Measurements from ENCODE around the gene CD59.
A peak's percentile ranks its signal among the peaks of the same experiment; 100 is the strongest.

CD59 gene

GRCh38 chr11:33736148-33736812 is at the start of gene CD59:
Gene CD59 (minus strand): TSS chr11:33736423. CDS start chr11:33722445, 13,978 bp downstream.
- Mint-ChIP-seq H3K27ac (peak within 1 kb of the TSS; percentile 82), H3K4me1 (peaks cover 42% of the 10 kb centered on the region)
- peak; percentile 82 for ATAC-seq

GRCh38 chr11:33785609-33786008 is 49.4 kb upstream of the CD59 start:
- H3K4me1 Mint-ChIP-seq: no peaks in the 10 kb centered on the region
- H3K4me3 Mint-ChIP-seq: no peak overlapping the region
- ATAC-seq: no peak
- peaks cover 57% of the 10 kb centered on the region for H3K27me3 Mint-ChIP-seq
- H3K9me3 Mint-ChIP-seq: no peaks in the 10 kb centered on the region
- no peak overlapping the region for H3K27ac Mint-ChIP-seq
- no peaks in the 10 kb centered on the region for H3K36me3 Mint-ChIP-seq

More at GRCh38 chr11:33736148-33736812, at the start of gene CD59:
- peak within 1 kb of the TSS; percentile 86 for H3K4me3 Mint-ChIP-seq
- H3K9me3 Mint-ChIP-seq: no peaks in the 10 kb centered on the region
- H3K27me3 Mint-ChIP-seq: no peaks in the 10 kb centered on the region
- no peaks in the 10 kb centered on the region for H3K36me3 Mint-ChIP-seq

GRCh38 chr11:33779849-33780528 is 43.8 kb upstream of the CD59 start:
- H3K27me3 Mint-ChIP-seq: peaks cover 51% of the 10 kb centered on the region
- H3K36me3 Mint-ChIP-seq: no peaks in the 10 kb centered on the region
- no peak for ATAC-seq
- no peak overlapping the region for H3K4me3 Mint-ChIP-seq
- no peak overlapping the region for H3K27ac Mint-ChIP-seq
- H3K9me3 Mint-ChIP-seq: no peaks in the 10 kb centered on the region
- peaks cover 10% of the 10 kb centered on the region for H3K4me1 Mint-ChIP-seq

- peaks cover 19% of the 10 kb centered on the region for H3K4me1 Mint-ChIP-seq
- ATAC-seq: no peak
- no peak overlapping the region for H3K4me3 Mint-ChIP-seq
- no peaks in the 10 kb centered on the region for H3K36me3 Mint-ChIP-seq
- H3K27ac Mint-ChIP-seq: no peak overlapping the region
- peaks cover 38% of the 10 kb centered on the region for H3K27me3 Mint-ChIP-seq
- no peaks in the 10 kb centered on the region for H3K9me3 Mint-ChIP-seq
These were observed 42.5 kb upstream of the CD59 start for GRCh38 chr11:33778675-33779074.

- Mint-ChIP-seq H3K4me1 (peaks cover 27% of the 10 kb centered on the region), H3K27ac (no peak overlapping the region), H3K9me3 (no peaks in the 10 kb centered on the region), H3K27me3 (peaks cover 30% of the 10 kb centered on the region), H3K36me3 (no peaks in the 10 kb centered on the region), H3K4me3 (no peak overlapping the region)
- ATAC-seq: no peak
These were observed 41.7 kb upstream of the CD59 start for GRCh38 chr11:33777906-33778305.

GRCh38 chr11:33775832-33776470 is 39.7 kb upstream of the CD59 start:
- peaks cover 27% of the 10 kb centered on the region for H3K27me3 Mint-ChIP-seq
- ATAC-seq: no peak
- H3K27ac Mint-ChIP-seq: no peak overlapping the region
- H3K4me3 Mint-ChIP-seq: peak overlapping the region; percentile 99
- peaks cover 39% of the 10 kb centered on the region for H3K4me1 Mint-ChIP-seq
- H3K9me3 Mint-ChIP-seq: no peaks in the 10 kb centered on the region
- H3K36me3 Mint-ChIP-seq: no peaks in the 10 kb centered on the region

- Mint-ChIP-seq H3K27me3 (peaks cover 26% of the 10 kb centered on the region), H3K9me3 (no peaks in the 10 kb centered on the region), H3K36me3 (peaks cover 1% of the 10 kb centered on the region), H3K27ac (peak overlapping the region; percentile 82), H3K4me1 (peaks cover 41% of the 10 kb centered on the region), H3K4me3 (peak overlapping the region; percentile 99)
- ATAC-seq: no peak
These were observed 39.2 kb upstream of the CD59 start for GRCh38 chr11:33775467-33775807.

GRCh38 chr11:33774736-33775466 is 38.7 kb upstream of the CD59 start:
- ATAC-seq: peak; percentile 3
- peaks cover 20% of the 10 kb centered on the region for H3K27me3 Mint-ChIP-seq
- peak overlapping the region; percentile 99 for H3K4me3 Mint-ChIP-seq
- peak overlapping the region; percentile 82 for H3K27ac Mint-ChIP-seq
- peaks cover 46% of the 10 kb centered on the region for H3K4me1 Mint-ChIP-seq
- H3K9me3 Mint-ChIP-seq: no peaks in the 10 kb centered on the region
- peaks cover 7% of the 10 kb centered on the region for H3K36me3 Mint-ChIP-seq

GRCh38 chr11:33773987-33774735 is 37.9 kb upstream of the CD59 start, which contains the start of gene FBXO3:
Gene FBXO3 (minus strand): TSS chr11:33774520. CDS start chr11:33774497, 23 bp downstream.
- Mint-ChIP-seq H3K4me1 (peaks cover 50% of the 10 kb centered on the region), H3K27me3 (peaks cover 16% of the 10 kb centered on the region), H3K4me3 (peak within 1 kb of the TSS; percentile 99), H3K36me3 (peaks cover 14% of the 10 kb centered on the region), H3K27ac (peak within 1 kb of the TSS; percentile 82), H3K9me3 (no peaks in the 10 kb centered on the region)
- peak; percentile 97 for ATAC-seq

GRCh38 chr11:33773404-33773986 is 37.3 kb upstream of the CD59 start:
- H3K27me3 Mint-ChIP-seq: peaks cover 13% of the 10 kb centered on the region
- peaks cover 50% of the 10 kb centered on the region for H3K4me1 Mint-ChIP-seq
- ATAC-seq: no peak
- H3K36me3 Mint-ChIP-seq: peaks cover 14% of the 10 kb centered on the region
- H3K4me3 Mint-ChIP-seq: peak overlapping the region; percentile 99
- H3K9me3 Mint-ChIP-seq: no peaks in the 10 kb centered on the region
- H3K27ac Mint-ChIP-seq: peak overlapping the region; percentile 82

- H3K36me3 Mint-ChIP-seq: peaks cover 14% of the 10 kb centered on the region
- no peak for ATAC-seq
- peaks cover 50% of the 10 kb centered on the region for H3K4me1 Mint-ChIP-seq
- H3K27ac Mint-ChIP-seq: no peak overlapping the region
- peaks cover 8% of the 10 kb centered on the region for H3K27me3 Mint-ChIP-seq
- peak overlapping the region; percentile 35 for H3K4me3 Mint-ChIP-seq
- no peaks in the 10 kb centered on the region for H3K9me3 Mint-ChIP-seq
These were observed 36.6 kb upstream of the CD59 start for GRCh38 chr11:33772870-33773269.

GRCh38 chr11:33772300-33772699 is 36.1 kb upstream of the CD59 start:
- H3K27ac Mint-ChIP-seq: no peak overlapping the region
- H3K36me3 Mint-ChIP-seq: peaks cover 14% of the 10 kb centered on the region
- peaks cover 50% of the 10 kb centered on the region for H3K4me1 Mint-ChIP-seq
- ATAC-seq: no peak
- peaks cover 8% of the 10 kb centered on the region for H3K27me3 Mint-ChIP-seq
- H3K4me3 Mint-ChIP-seq: peak overlapping the region; percentile 35
- H3K9me3 Mint-ChIP-seq: no peaks in the 10 kb centered on the region

- Mint-ChIP-seq H3K4me3 (no peak overlapping the region), H3K36me3 (peaks cover 32% of the 10 kb centered on the region), H3K27me3 (no peaks in the 10 kb centered on the region), H3K4me1 (peaks cover 42% of the 10 kb centered on the region), H3K27ac (no peak overlapping the region), H3K9me3 (no peaks in the 10 kb centered on the region)
- no peak for ATAC-seq
These were observed 34.0 kb upstream of the CD59 start for GRCh38 chr11:33770236-33770635.

GRCh38 chr11:33769542-33769941 is 33.3 kb upstream of the CD59 start:
- ATAC-seq: no peak
- H3K36me3 Mint-ChIP-seq: peaks cover 39% of the 10 kb centered on the region
- peaks cover 35% of the 10 kb centered on the region for H3K4me1 Mint-ChIP-seq
- H3K27me3 Mint-ChIP-seq: no peaks in the 10 kb centered on the region
- no peak overlapping the region for H3K27ac Mint-ChIP-seq
- H3K9me3 Mint-ChIP-seq: no peaks in the 10 kb centered on the region
- no peak overlapping the region for H3K4me3 Mint-ChIP-seq
